HG03442 (cell line): ENCODE results near the gene RNFT2.

Experiments used
- ATAC-seq: cut with Tn5 transposase; IDR thresholded peaks from one replicate; pipeline ENCODE4 v1.9.1; 2021; ENCODE audit warnings: mild to moderate bottlenecking, moderate library complexity; ENCODE audit not compliant: unreplicated experiment

Gene RNFT2

DNA sequence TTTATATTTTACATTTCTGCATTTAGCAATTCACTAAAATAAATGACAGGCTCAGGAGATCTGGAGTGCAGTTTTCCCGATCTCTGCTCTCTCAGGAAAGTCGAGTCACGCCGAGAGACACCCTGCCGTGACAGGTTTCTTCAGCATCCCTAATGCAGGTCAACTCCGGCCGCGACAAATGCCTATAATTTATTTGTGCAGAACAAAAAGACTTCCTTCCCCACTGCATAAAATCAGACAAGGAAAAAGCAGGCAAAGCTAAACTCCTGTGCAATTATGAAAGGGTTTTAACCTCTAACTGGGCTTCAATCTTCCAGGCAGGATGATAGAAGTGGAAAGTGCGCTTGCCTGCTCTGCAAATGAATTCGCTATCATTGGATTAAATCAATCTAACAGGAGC, 28.3 kb upstream of the RNFT2 start:
- ATAC-seq, result no peak

DNA sequence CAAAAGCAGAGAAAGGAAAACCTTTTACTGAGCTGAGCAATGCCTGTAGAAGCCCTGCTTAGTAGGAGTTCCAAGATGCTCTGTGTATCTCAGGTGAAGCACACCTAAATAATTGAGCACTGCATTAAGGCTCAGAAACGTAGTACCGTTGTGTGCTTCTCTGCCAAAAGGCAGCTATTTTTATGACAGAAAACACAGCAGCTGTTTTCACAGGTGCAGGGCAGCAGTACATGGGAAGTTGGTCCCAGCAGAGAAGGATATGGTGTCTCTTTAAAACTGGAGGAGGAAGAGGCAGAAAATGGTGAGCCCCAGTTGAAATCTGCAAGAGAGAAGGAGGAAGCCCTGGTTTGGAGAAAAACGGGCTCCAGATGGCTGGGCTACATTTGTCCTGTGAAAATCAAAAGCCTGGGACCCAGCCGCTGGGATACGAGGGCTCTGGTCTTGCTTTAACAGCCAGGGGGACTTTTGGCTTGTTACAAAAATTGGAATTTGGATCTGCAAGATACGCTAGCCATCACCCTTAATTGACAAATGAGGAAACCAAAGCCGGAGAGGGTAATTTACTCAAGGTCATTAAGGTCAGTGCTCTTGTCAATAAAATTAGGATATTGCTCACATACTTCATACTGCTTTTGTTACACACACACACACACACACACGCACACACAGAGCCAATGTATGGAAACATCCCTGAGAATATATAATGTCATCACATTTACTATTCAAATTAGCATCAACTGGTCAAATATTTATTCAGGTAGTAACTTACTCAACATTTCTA, 27.6 kb upstream of the RNFT2 start:
- no peak for ATAC-seq

DNA sequence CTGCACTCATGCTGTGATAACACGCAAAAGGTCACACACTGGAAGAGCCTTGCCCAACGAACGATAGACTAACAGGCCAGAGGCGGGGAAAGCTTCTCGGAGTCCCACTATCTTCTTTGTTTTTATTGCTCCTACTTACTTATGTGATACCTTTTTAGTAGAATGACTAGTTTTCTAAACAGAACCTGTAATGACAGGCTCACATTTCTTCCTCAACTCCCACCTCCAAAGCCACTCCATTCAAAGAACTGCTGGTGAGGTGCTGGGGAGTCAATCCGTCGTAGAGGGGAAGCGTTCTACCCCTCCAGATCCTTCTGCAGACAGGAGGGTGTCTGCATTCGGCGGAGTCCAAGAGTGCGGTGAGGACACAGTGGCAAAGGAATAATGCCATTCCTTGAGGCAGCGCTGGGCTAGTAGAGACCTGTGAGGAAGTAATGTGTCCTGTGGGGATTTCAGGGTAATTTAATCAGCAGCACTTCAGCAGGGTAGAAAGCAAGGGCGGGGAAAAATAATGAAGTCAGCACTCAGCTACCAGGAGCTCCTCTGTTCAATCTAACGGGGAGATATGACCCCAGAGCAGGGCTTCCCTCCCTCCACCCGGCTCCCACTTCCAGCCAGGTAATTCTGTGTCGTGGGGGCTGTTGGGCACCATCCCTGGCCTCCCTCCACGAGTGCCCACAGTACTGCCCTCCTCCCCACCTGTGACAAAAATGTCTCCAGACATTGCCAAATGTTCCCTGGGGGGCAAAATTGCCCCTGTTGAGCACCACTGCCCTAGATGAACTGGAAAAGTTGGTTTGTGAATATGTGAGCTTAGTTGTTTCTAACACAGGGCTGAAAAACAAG, 25.4 kb upstream of the RNFT2 start:
- no peak for ATAC-seq

DNA sequence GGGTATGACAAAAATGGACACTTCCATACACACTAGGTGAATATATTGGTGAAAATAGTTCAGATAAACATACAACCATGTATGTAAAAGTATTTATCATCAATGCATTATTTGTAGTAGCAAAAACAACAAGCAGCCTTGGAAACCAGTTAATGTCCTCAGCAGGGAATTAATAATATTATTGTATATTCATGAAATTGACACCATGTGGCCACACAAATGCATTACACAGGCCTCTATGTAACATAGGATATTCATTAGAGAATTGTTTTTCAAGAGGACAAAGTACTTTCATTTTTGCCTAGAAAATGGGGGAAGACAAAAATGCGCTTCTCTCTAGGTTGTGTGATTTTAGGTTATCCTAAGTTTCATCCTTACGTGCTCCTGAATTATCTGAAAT, 24.6 kb upstream of the RNFT2 start:
- ATAC-seq, result no peak

DNA sequence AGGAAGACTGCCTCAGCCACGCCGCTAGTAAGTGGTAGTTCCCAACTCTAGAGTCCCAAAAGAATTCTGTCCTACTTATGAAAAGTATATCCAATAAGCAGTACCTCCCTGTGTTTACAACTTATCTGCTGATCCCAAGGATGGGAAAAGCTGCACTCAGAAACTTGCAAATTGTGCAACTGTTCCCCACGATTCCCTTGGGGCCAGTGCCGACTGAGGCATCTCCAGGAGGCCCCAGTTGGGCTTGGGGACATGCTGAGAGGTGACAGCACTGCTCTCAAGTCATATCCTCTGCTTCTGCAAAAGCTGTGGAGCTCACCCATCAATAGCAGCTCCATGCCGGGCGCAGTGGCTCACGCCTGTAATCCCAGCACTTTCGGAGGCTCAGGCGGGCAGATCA, 23.9 kb upstream of the RNFT2 start:
- ATAC-seq, result no peak

DNA sequence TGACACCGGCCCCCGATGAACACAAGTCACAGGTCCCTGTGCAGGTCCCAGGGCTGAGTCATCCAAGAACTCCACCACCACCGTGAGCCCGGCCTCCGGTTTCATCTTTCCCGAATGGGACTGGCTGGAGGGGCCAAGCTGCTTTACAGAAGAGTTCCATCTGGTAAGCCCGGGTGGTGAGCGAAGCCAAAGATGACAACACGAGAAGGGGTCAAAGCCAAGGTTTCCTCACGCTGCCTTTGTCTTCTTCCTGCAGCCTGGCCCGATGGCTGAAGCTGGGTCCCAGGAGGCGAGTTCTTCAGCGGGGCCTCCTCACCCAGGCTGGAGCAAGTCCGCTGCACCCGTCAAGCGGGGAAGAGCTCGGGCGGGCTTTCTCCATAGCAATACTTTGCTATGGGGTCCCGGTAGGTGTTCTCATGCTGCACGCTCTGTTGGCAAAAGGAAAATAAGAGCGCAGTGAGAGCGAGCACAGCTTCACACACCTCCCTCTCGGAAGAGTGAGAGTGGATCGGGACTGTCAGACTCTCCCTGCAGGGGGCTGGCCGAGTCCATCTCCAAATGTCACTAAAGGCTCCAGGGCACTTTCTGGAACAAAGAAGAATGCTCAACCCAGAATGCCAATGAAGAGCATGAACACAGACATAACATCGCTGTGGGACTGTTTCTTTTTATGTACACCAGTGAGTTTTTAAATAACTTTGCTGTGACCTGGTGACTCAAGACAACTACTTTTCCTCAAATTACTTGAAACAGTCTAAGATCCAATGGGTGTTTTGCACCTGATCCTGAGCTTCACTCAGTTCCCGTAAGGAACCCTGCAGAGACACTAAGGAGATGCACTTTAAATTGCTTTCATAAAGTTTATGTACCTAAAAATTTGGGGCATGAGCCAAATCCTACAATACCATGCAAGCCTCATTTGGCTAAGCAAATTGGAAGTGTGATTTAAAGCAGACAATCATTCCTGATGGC, 20.4 kb upstream of the RNFT2 start:
- no peak for ATAC-seq

DNA sequence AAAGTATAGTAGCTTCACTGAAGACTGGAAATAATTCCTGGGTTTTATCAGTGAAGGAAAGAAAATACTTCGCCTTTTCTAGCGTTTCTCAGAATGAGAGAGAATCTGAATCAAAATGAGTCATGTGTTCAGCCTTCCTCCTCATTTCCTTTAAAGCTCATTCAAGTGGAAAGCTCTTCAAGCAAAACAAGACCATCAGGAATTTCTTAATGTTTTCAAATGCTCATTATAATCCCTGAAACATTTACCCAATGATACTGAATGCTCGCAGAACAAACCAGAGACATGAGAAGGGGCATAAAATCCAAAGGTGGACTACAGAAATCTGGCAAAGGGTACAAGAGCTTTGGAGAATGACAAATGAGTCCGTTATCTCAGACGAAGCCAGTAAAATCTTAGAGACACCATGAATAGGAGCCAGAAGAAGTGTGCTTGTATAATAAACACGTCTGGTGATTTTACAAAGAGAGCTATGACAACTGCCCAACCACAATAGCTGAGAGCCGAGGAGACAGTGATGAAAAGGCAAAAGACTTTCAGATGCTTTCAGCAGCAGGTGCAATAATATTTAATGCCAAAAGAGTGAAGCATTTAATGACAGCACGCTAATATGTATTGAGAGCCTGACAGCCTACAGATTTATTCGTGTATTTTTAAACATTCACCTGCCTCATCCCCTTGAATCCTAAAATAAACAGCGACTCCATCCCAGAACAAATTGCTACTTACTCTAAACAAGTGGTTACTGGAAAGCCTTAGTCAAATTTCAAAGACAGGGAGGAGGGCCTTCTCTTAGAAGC, 19.3 kb upstream of the RNFT2 start:
- ATAC-seq, result no peak

DNA sequence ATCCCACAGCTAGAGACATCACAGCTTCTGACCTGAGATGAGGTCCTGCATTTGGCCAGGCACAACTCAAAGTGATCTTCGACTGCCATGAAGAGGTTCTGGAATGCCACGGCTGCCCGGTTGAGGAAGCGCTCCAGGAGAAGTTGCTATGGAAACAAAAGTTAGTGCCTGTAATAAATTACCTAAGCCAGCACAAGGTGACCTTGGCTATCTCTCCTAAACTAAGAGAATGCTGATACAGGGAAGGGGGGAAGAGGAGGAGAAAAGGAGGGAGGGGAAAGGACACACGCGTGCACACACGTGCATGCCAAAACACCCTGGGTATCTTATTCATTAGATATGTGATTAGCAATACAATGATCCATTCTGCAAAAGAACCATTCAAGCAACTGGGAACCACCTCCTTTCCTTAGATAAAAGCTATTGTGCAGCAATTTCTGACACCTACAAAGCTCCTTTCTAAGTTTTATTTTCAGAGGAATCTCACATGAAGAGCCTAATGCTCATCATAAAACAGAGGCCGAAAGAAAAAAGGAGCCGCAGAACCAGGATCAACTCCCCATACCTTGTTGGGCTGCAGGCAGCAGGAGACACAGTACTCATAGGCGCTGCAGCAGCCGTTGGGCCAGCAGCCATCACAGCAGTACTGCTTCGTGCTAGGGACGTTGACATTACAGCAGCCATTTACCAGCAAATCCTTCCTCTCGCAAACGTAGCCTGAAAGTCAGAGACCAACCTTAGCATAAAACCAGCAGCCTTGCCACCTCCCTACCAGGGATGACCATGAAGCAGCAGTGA, 18.2 kb upstream of the RNFT2 start:
- no peak for ATAC-seq

DNA sequence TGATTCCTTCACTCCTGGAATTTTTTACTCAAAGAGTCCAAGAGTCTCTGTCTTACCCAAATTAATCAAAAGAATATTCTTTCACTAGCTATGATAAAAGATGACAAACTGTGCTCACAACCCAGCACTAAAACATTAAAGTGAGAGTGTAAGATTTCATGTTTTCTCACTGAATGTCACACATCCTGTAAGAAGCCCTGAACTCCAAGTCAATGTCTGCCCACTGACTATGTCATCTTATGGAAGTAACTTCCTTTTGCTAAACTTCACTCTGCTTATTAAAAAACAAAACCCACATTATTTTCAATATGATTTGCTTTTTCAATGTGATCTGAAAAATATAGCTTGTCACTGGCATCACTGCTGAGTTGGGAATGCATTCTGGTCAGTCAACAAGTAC, 15.9 kb upstream of the RNFT2 start:
- no peak for ATAC-seq

DNA sequence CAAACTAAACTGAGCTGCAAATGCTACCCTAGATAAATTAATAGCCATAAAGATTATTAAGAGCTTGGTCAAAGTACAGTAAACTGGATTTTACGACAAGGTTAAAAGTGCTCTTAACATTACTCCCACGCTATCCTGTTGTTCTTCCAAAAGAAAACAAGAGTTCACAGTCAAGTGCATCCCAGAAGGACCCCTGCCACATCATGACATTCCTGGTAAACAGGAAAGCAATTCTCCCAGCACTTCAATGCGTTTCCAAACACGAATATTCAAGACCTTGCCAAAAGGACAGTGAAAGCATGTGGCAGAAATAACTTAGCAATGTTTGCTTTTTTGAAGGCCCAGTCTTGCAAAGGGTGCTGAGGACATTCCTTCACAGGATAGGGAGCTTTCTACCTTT, 11.4 kb upstream of the RNFT2 start:
- no peak for ATAC-seq

DNA sequence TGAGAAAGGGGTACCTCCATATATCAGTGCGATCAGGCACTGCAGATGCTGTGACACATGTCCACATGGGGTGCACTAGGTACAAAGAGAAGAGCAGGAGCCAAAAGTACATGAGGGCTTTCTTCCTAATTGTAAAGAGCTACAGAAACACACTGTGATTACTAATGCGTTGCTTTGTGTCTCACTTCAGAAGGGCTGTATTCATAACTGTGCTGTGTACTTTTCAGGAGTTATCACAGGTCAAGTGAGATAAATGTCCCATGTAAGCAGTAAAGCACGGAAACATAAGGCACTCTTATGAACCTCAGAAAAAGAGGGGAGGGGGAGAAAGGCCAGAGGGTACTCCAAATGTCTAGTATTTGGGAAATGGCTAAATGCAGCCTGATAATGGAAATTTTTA, 10.9 kb upstream of the RNFT2 start:
- no peak for ATAC-seq

DNA sequence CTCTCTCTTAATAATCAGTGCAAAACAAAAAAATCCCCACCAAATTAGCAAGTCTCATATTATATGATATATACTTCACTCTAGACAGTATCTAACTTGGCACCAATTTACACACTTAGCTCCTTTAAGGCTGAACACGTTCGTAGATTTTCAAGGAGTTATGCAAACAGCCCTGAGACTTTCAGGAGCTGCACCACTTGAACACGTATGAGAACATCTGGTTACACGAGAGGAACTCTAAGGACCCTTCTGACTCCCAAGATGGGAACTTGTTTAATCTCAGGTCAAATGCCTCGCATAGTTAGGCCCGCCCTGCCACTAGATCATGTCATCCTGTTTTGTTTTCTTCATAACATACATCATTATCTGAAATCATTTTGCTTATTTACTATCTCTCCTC, 10.2 kb upstream of the RNFT2 start:
- no peak for ATAC-seq

DNA sequence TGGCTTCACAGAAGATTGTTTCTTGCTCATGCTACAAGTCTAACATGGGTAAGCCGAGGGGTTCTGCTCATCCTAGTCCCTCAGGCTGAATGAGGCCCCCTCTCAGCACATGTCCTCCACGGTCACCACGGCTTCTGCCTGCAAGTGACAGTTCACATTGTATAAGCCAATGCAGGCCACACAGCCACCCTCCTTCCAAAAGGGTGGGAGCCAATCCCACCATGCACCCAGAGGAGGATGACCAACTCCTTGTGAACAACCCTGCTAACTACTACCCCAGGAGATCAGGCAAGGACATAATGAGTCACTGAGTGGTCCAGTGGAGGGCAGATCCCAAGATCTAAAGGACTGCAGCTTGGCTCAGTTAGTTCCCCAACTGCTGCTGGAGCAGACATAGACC, 6.3 kb upstream of the RNFT2 start:
- no peak for ATAC-seq

DNA sequence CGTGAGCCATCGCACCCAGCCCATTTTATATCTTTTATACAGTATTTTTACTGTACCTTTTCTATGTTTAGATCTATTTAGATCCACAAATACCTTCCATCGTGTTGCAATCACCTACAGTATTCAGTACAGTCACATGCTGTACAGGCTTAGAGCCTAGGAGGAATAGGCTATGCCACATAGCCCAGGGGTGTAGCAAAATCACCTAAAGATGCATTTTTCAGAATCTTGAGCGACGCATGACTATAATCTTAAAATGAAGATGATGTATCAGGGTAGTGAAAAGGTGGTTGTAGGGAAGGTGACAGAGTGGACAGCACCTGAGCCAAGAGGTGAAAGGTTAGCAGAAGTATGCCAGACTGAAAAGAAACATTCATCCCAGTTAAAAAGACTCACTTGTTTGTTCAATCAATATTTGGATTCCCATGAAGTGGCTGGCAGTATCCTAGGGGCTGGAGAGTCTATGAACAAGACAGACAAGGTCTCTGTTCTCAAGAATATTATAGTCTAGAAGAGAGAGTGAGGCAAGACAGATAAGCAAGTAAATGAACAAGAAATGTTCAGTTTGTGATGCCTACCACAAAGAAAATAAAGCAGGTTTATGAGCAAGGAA, 3.9 kb upstream of the RNFT2 start:
- ATAC-seq, result no peak

DNA sequence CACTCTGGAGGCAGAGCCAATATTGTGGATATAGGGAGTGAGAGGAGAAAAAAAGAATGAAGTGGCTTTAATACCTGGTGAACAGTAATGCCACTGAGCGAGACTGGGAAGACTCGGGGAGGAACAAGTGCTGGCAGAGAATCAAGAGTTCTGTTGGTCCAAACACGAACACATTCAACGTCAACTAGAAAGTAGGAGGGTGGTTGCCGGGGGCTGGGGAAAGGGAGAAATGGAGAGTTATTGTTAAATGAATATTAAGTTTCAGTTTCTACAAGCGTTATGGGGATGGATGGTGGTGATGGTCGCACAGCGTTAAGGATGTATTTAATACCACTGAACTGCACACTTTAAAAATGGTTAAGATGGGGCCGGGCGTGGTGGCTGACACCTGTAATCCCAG, 3.0 kb upstream of the RNFT2 start:
- ATAC-seq, result no peak

DNA sequence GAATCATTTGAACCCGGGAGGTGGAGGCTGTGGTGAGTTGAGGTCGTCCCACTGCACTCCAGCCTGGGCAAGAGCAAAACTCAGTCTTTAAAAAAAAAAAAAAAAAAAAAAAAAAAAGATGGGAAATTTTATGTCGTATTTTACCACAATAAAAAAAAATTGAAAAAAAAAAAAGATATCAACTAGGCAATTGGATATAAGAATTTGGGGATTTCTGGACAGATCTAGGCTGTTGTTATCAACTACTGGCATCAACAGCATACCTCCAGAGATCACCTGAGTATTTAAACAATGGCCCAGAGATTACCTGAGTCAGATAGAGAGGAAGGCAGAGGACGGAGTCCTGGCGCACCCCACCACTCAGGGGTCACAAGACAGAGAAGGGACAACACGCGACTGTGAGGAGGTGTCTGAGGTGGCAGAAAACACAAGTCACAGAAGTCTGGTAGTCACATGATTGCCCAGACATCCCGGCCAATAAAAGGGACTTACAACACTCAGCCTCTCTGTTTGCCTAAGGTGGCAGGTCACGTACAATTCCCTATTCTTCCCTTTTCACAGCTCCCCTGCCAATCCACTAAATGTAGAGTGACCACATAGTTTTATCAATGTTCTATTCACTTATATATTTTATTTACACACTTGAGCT, 2.0 kb upstream of the RNFT2 start:
- ATAC-seq, result no peak

DNA sequence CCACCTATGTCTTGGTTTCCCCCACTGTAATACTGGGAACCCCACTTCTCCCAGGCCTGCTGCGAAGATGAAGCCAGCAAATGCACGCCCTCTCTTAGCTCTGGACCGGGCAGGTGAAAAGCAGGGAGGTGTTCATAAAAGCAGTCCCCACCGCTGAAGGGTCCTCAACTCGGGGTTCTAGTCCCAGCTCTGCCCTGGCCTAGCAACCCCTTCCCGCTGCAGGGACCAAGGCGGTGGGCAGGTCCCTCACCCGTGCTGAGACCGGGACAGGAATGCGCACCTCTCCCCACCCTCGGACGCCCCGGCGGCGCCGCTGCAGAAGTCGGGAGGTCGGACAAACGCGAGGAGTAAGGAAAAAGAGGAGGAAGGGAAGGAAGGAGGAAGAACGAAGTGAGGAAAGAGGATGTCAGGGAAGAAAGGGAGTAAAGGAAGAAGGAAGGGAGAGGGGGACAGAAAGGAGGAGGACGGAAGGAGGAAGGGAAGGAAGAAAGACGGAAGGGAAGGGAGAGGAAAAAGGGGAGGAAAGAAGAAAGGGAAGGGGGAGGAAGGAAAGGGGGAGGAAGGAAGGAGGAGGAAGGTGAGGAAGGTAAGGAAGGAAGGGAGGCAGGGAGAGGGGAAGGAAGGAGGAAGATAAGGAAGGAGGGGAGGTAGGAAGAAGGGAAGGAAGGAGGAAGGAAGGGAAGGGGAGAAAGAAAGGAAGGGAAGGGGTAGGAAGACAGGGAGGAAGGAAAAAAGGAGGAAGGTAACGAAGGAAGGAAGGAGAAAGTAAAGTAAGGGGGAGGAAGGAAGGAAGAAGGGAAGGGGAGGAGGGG, 947 bp upstream of the RNFT2 start:
- ATAC-seq, result no peak

DNA sequence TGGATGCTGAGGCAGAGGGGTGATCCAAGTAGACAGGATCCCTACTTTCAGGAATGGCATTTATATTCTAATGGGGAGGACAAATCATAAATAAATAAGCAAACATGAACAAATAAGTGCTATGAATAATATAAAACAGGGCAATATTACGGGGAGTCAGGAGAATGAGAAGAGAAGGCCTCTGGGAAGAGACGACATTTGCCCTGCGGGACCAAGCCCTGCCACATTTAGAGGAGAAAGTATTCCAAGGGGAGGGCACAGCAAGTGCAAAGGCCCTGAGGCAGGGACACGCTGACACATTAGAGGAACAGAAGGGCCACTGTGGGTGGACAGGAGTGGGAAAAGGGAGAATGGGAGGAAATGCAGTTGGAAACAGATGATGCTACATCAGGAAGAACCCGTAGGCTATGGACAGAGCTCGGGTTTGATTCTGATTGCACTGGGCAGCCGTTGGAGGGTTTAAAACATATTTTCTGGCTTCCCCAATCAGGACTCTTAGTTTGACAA, 1.3 kb downstream of the RNFT2 start:
- ATAC-seq, result no peak
